GM23248 (cell line): ENCODE measurements around the gene PAX7.

Source experiments
- EZH2 ChIP-seq: fragments of 200-600 bp; sonication (generic); IDR thresholded peaks from 2 replicates; pipeline ENCODE4 v1.6.1; 2018; ENCODE audit warnings: antibody characterized with exemption, mild to moderate bottlenecking; ENCODE audit not compliant: insufficient read depth, poor library complexity, severe bottlenecking
- EZH2phosphoT487 ChIP-seq: fragments of 200-600 bp; sonication (generic); IDR thresholded peaks from 2 replicates; pipeline ENCODE4 v1.6.1; 2018; ENCODE audit warnings: antibody characterized with exemption, moderate library complexity, mild to moderate bottlenecking, low read depth; ENCODE audit not compliant: insufficient read depth

DNA sequence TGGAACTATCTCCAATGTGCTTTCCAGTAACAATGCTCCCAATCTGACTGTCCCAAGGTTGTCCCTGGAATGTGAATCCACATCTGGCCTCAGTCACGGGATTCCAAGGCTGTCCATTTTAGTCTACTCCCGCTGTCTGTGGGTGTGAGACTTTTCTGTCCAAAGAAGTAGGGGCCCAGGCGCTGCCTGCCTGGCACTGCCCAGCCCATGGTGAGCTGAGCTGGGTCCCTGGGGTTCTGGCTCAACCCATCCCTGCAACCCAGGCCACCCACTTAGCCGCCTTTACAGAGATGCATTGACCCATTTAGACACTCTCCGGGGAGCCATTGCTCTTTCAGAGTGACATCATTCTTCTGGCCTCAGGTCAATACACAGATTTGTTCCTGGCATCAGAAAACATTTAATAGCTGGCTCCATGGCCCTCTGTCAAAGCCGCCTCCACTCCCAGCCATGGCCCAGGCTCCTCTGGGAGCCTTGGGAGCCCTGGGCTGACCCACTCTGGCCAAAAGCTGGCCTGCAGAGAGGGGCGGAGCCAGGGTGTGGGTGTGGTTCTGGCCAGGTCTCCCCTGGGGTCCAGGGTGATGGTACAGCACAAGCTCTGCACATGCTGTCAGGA lies 47.2 kb upstream of the PAX7 start:
- TF ChIP-seq EZH2phosphoT487 (no peak), EZH2 (no peak)
